Type B pancreatic cell (in vitro differentiated cells): Measurements from ENCODE around the gene HCLS1. TPM values are rescaled to one million over a fixed set of nuclear protein-coding genes. Genes with fewer than 3 reads are reported as not detected.

Source experiments
- DNase-seq: peaks from one replicate; pipeline ENCODE4 v3.0.0; 2021; ENCODE audit warnings: mixed read lengths; ENCODE audit not compliant: unreplicated experiment; ENCODE audit errors: extremely low spot score
- H3K27ac Mint-ChIP-seq: 2 replicates; pipeline ENCODE4 v1.8.0; 2021; ENCODE audit warnings: mild to moderate bottlenecking, mixed read lengths
- H3K27me3 Mint-ChIP-seq: 2 replicates; pipeline ENCODE4 v1.8.0; 2021; ENCODE audit warnings: mixed read lengths
- H3K36me3 Mint-ChIP-seq: 2 replicates; pipeline ENCODE4 v1.8.0; 2021; ENCODE audit warnings: mixed read lengths
- H3K4me1 Mint-ChIP-seq: one replicate; pipeline ENCODE4 v1.8.0; 2021; ENCODE audit warnings: mixed read lengths; ENCODE audit not compliant: unreplicated experiment
- H3K4me3 Mint-ChIP-seq: 2 replicates; pipeline ENCODE4 v1.8.0; 2021; ENCODE audit warnings: mild to moderate bottlenecking, mixed read lengths
- H3K9me3 Mint-ChIP-seq: 2 replicates; pipeline ENCODE4 v1.8.0; 2021; ENCODE audit warnings: mixed read lengths
- total RNA-seq: library from RNA; stranded (reverse); gene quantifications from 2 replicates; pipeline ENCODE4 v1.2.1, GENCODE V29; 2021; ENCODE audit warnings: low replicate concordance
- TF ChIP-seq, protein P1 (sequence below): fragments of 200-600 bp; sonication (generic); conservative IDR thresholded peaks from 2 replicates; pipeline ENCODE4 v1.5.0; 2021; ENCODE audit warnings: antibody characterized with exemption, mild to moderate bottlenecking

Gene HCLS1
- total RNA-seq, 1 donor from 2014 or later: 5.9 TPM

GRCh38 chr3:121626495-121626894 is 34.2 kb downstream of the HCLS1 start:
- H3K27ac Mint-ChIP-seq: no peak overlapping the region
- H3K27me3 Mint-ChIP-seq: no peaks in the 10 kb centered on the region
- TF ChIP-seq, protein P1, sequence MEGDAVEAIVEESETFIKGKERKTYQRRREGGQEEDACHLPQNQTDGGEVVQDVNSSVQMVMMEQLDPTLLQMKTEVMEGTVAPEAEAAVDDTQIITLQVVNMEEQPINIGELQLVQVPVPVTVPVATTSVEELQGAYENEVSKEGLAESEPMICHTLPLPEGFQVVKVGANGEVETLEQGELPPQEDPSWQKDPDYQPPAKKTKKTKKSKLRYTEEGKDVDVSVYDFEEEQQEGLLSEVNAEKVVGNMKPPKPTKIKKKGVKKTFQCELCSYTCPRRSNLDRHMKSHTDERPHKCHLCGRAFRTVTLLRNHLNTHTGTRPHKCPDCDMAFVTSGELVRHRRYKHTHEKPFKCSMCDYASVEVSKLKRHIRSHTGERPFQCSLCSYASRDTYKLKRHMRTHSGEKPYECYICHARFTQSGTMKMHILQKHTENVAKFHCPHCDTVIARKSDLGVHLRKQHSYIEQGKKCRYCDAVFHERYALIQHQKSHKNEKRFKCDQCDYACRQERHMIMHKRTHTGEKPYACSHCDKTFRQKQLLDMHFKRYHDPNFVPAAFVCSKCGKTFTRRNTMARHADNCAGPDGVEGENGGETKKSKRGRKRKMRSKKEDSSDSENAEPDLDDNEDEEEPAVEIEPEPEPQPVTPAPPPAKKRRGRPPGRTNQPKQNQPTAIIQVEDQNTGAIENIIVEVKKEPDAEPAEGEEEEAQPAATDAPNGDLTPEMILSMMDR: no peak
- no peak for DNase-seq
- H3K9me3 Mint-ChIP-seq: no peaks in the 10 kb centered on the region
- H3K4me3 Mint-ChIP-seq: no peak overlapping the region
- no peaks in the 10 kb centered on the region for H3K36me3 Mint-ChIP-seq
- H3K4me1 Mint-ChIP-seq: no peaks in the 10 kb centered on the region

DNA sequence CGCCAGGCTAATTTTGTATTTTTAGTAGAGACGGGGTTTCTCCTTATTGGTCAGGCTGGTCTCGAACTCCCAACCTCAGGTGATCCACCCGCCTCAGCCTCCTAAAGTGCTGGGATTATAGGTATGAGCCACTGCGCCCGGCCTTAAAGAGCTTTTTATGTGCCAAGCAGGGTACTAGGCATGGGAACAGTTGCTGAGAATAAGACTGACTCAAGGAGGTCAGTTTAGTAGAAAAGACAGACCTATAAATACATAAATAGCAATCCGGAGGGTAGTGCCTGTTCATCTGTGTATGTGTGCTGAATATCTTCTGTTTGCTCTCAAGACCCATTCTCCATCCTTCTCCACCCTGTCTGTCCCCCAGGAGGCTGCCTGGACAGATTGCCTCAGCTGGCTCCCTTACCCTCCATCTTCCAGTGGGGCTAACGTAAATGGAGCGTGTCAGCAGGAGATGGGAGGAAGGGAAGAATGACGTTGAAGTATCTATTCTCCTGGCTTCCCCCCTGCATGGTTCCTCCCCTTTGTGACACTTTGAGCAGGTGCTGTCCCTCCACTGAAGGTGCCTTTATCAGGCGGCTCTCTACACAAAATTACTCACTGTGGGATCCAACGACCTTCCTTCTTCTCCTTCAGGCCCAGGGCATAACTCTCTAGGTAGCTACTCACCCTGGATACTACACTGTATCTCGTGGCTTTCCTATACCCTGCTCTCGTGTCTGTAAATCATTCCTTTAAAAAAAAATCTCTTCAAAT is 36.4 kb downstream of the HCLS1 start:
- H3K27ac Mint-ChIP-seq: no peak overlapping the region
- peaks cover 4% of the 10 kb centered on the region for H3K27me3 Mint-ChIP-seq

GRCh38 chr3:121621491-121621890 is 39.2 kb downstream of the HCLS1 start:
- no peak for DNase-seq
- TF ChIP-seq, protein P1: no peak
- H3K4me3 Mint-ChIP-seq: no peak overlapping the region
- H3K4me1 Mint-ChIP-seq: no peaks in the 10 kb centered on the region
- H3K27ac Mint-ChIP-seq: no peak overlapping the region
- no peaks in the 10 kb centered on the region for H3K9me3 Mint-ChIP-seq
- H3K36me3 Mint-ChIP-seq: no peaks in the 10 kb centered on the region
- H3K27me3 Mint-ChIP-seq: peaks cover 4% of the 10 kb centered on the region

More for the DNA sequence above, 36.4 kb downstream of the HCLS1 start:
- no peak for DNase-seq
- TF ChIP-seq, protein P1: no peak
- Mint-ChIP-seq H3K4me3 (no peak overlapping the region), H3K36me3 (no peaks in the 10 kb centered on the region), H3K9me3 (no peaks in the 10 kb centered on the region), H3K4me1 (no peaks in the 10 kb centered on the region)

DNA sequence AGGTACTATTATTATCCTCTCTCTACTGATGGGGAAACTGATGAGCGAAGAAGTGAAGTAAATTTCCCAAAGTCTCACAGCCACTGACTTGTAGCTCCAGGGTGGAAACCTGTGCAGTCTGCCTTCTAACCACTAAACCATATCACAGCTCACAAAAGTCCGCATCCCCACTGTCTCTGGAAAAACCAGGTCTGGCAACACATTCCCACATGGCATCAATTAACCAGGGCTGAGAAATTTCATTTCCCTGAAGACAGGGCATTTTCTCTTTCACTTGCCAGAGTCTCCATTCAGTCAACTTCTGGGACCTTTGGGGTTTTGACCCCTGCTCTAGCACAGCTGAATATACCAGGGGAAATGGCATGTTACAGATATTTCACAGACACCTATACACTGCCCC is 41.0 kb downstream of the HCLS1 start:
- DNase-seq: no peak
- TF ChIP-seq, protein P1: no peak
- Mint-ChIP-seq H3K36me3 (no peaks in the 10 kb centered on the region), H3K9me3 (no peaks in the 10 kb centered on the region), H3K27ac (no peak overlapping the region), H3K4me1 (no peaks in the 10 kb centered on the region), H3K4me3 (no peak overlapping the region), H3K27me3 (peaks cover 4% of the 10 kb centered on the region)

- Mint-ChIP-seq H3K4me3 (no peak overlapping the region), H3K36me3 (no peaks in the 10 kb centered on the region), H3K27me3 (no peaks in the 10 kb centered on the region), H3K4me1 (no peaks in the 10 kb centered on the region), H3K27ac (no peak overlapping the region), H3K9me3 (no peaks in the 10 kb centered on the region)
- DNase-seq: no peak
- TF ChIP-seq, protein P1: no peak
Measured at GRCh38 chr3:121606106-121606505, 54.6 kb downstream of the HCLS1 start.
